Neural crest cell (in vitro differentiated cells): ENCODE measurements around the gene MYO5B. TPM values are rescaled to one million over a fixed set of nuclear protein-coding genes. Genes with fewer than 3 reads are reported as not detected.

Source experiments
- DNase-seq: peaks from one replicate; pipeline ENCODE4 v3.0.0; 2021; ENCODE audit warnings: low read depth, mixed read lengths, low spot score
- H3K27ac Mint-ChIP-seq: one replicate; pipeline ENCODE4 v1.8.0; 2021; ENCODE audit warnings: mild to moderate bottlenecking, mixed read lengths; ENCODE audit not compliant: unreplicated experiment
- H3K27me3 Mint-ChIP-seq: 2 replicates; pipeline ENCODE4 v1.8.0; 2021; ENCODE audit warnings: low read depth, mild to moderate bottlenecking, mixed read lengths
- H3K36me3 Mint-ChIP-seq: 2 replicates; pipeline ENCODE4 v1.8.0; 2021; ENCODE audit warnings: low read depth, mild to moderate bottlenecking, mixed read lengths
- H3K4me1 Mint-ChIP-seq: 2 replicates; pipeline ENCODE4 v1.8.0; 2021; ENCODE audit warnings: mixed read lengths
- H3K4me3 Mint-ChIP-seq: one replicate; pipeline ENCODE4 v1.8.0; 2021; ENCODE audit warnings: mild to moderate bottlenecking, mixed read lengths
- H3K9me3 Mint-ChIP-seq: 2 replicates; pipeline ENCODE4 v1.8.0; 2021; ENCODE audit warnings: mixed read lengths
- CTCF ChIP-seq: fragments of 200-600 bp; sonication (generic); conservative IDR thresholded peaks from 2 replicates; pipeline ENCODE4 v1.5.0; 2021; ENCODE audit warnings: antibody characterized with exemption, mild to moderate bottlenecking
- total RNA-seq: library from RNA; stranded (reverse); gene quantifications from 2 replicates; pipeline ENCODE4 v1.2.1, GENCODE V29; 2021

The MYO5B gene
- total RNA-seq, 1 donor from 2014 or later, result 0.40 TPM

GRCh38 chr18:49976795-49977560 lies 218.0 kb downstream of the MYO5B start:
- Mint-ChIP-seq H3K27me3 (peaks cover 6% of the 10 kb centered on the region), H3K4me1 (no peaks in the 10 kb centered on the region), H3K4me3 (no peak overlapping the region), H3K36me3 (no peaks in the 10 kb centered on the region), H3K9me3 (no peaks in the 10 kb centered on the region), H3K27ac (no peak overlapping the region)
- DNase-seq, result no peak
- no peak for TF ChIP-seq CTCF

GRCh38 chr18:49976001-49976400 lies 218.9 kb downstream of the MYO5B start:
- Mint-ChIP-seq H3K4me1 (no peaks in the 10 kb centered on the region), H3K27me3 (peaks cover 3% of the 10 kb centered on the region), H3K9me3 (no peaks in the 10 kb centered on the region), H3K36me3 (no peaks in the 10 kb centered on the region), H3K4me3 (no peak overlapping the region), H3K27ac (no peak overlapping the region)
- no peak for DNase-seq
- no peak for TF ChIP-seq CTCF

GRCh38 chr18:49974079-49974478 lies 220.9 kb downstream of the MYO5B start:
- Mint-ChIP-seq H3K27me3 (no peaks in the 10 kb centered on the region), H3K4me3 (no peak overlapping the region), H3K4me1 (no peaks in the 10 kb centered on the region), H3K36me3 (no peaks in the 10 kb centered on the region), H3K27ac (no peak overlapping the region), H3K9me3 (no peaks in the 10 kb centered on the region)
- DNase-seq, result no peak
- no peak for TF ChIP-seq CTCF

GRCh38 chr18:49973592-49973991 lies 221.4 kb downstream of the MYO5B start:
- Mint-ChIP-seq H3K9me3 (no peaks in the 10 kb centered on the region), H3K4me3 (no peak overlapping the region), H3K27me3 (no peaks in the 10 kb centered on the region), H3K36me3 (no peaks in the 10 kb centered on the region), H3K4me1 (no peaks in the 10 kb centered on the region), H3K27ac (no peak overlapping the region)
- no peak for TF ChIP-seq CTCF
- no peak for DNase-seq

GRCh38 chr18:49972535-49972934 lies 222.4 kb downstream of the MYO5B start:
- no peak overlapping the region for H3K4me3 Mint-ChIP-seq

More at GRCh38 chr18:49972535-49972934, 222.4 kb downstream of the MYO5B start:
- DNase-seq, result no peak
- H3K36me3 Mint-ChIP-seq, result no peaks in the 10 kb centered on the region
- peak overlapping the region; percentile 1 for H3K27ac Mint-ChIP-seq
- H3K27me3 Mint-ChIP-seq, result no peaks in the 10 kb centered on the region
- no peaks in the 10 kb centered on the region for H3K4me1 Mint-ChIP-seq
- TF ChIP-seq CTCF, result no peak
- no peaks in the 10 kb centered on the region for H3K9me3 Mint-ChIP-seq
